Stimulated activated CD4-positive, alpha-beta T cell treated with anti-CD3 and anti-CD28 coated beads, Interleukin-1b, Interleukin-23, amount 100 ng/mL, for 48 hours (primary cell): ENCODE results near the gene ITGA11.

Experiments used
- DNase-seq: peaks from one replicate; pipeline ENCODE4 v3.0.0-alpha.2; 2020

ITGA11 gene

GRCh38 chr15:68372291-68372811 lies 59.6 kb downstream of the ITGA11 start:
- DNase-seq, result no peak

GRCh38 chr15:68371851-68372250 lies 60.1 kb downstream of the ITGA11 start:
- no peak for DNase-seq

- DNase-seq, result no peak
These were observed 60.8 kb downstream of the ITGA11 start for GRCh38 chr15:68371160-68371559.

GRCh38 chr15:68370768-68371151 lies 61.2 kb downstream of the ITGA11 start:
- no peak for DNase-seq

GRCh38 chr15:68369931-68370767 lies 61.8 kb downstream of the ITGA11 start:
- DNase-seq, result no peak

- DNase-seq, result no peak
These were observed 63.1 kb downstream of the ITGA11 start for GRCh38 chr15:68368731-68369435.

GRCh38 chr15:68367992-68368391 lies 64.0 kb downstream of the ITGA11 start:
- no peak for DNase-seq

- no peak for DNase-seq
These were observed 64.7 kb downstream of the ITGA11 start for GRCh38 chr15:68367226-68367625.

GRCh38 chr15:68366314-68366713 lies 65.6 kb downstream of the ITGA11 start:
- DNase-seq, result no peak

GRCh38 chr15:68365770-68366169 lies 66.2 kb downstream of the ITGA11 start:
- DNase-seq, result no peak

- DNase-seq, result no peak
These were observed 66.7 kb downstream of the ITGA11 start for GRCh38 chr15:68365140-68365745.

GRCh38 chr15:68364660-68365035 lies 67.3 kb downstream of the ITGA11 start:
- DNase-seq, result no peak

GRCh38 chr15:68364028-68364659 lies 67.8 kb downstream of the ITGA11 start:
- DNase-seq, result no peak

- no peak for DNase-seq
These were observed 68.6 kb downstream of the ITGA11 start for GRCh38 chr15:68363353-68363752.

GRCh38 chr15:68362537-68363126 lies 69.3 kb downstream of the ITGA11 start:
- no peak for DNase-seq

GRCh38 chr15:68360721-68361120 lies 71.2 kb downstream of the ITGA11 start:
- no peak for DNase-seq

GRCh38 chr15:68356778-68357177 lies 75.2 kb downstream of the ITGA11 start:
- DNase-seq, result no peak

GRCh38 chr15:68354923-68355322 lies 77.0 kb downstream of the ITGA11 start:
- DNase-seq, result no peak

- DNase-seq, result no peak
These were observed 77.7 kb downstream of the ITGA11 start for GRCh38 chr15:68354268-68354667.

- no peak for DNase-seq
These were observed 78.4 kb downstream of the ITGA11 start for GRCh38 chr15:68353421-68354135.

GRCh38 chr15:68352401-68353062 lies 79.4 kb downstream of the ITGA11 start:
- peak; percentile 44 for DNase-seq

GRCh38 chr15:68349151-68349550 lies 82.8 kb downstream of the ITGA11 start:
- DNase-seq, result no peak
